ENCODE measurements around the gene LHX5.

LHX5 gene

GRCh38 chr12:113471619-113472171, at the start of gene LHX5:
LHX5 (minus strand) TSS chr12:113471871; CDS start chr12:113471498, 373 bp downstream.
- H3K36me3 ChIP-seq (ENCODE audit: control insufficient read depth, insufficient read depth, low read length, severe bottlenecking), result no peaks in the 10 kb centered on the region
- no peaks in the 10 kb centered on the region for H3K9me3 ChIP-seq (ENCODE audit: control insufficient read depth, low read length)
- no peak within 1 kb of the TSS for H3K4me3 ChIP-seq (ENCODE audit: low read length)
- DNase-seq (ENCODE audit: low read depth), result no peak
- H3K4me1 ChIP-seq (ENCODE audit: control insufficient read depth, insufficient read depth, low read length), result no peaks in the 10 kb centered on the region
- no peak within 1 kb of the TSS for H3K9ac ChIP-seq (ENCODE audit: low read length)
- peaks cover 85% of the 10 kb centered on the region for H3K27me3 ChIP-seq (replicated peaks; ENCODE audit: control insufficient read depth, insufficient read depth, low read length)

- no peak for DNase-seq (ENCODE audit: low read depth)
- Histone ChIP-seq H3K4me3 (ENCODE audit: low read length) (no peak overlapping the region), H3K36me3 (ENCODE audit: control insufficient read depth, insufficient read depth, low read length, severe bottlenecking) (no peaks in the 10 kb centered on the region), H3K9me3 (ENCODE audit: control insufficient read depth, low read length) (peaks cover 15% of the 10 kb centered on the region), H3K9ac (ENCODE audit: low read length) (no peak overlapping the region), H3K4me1 (ENCODE audit: control insufficient read depth, insufficient read depth, low read length) (no peaks in the 10 kb centered on the region), H3K27me3 (replicated peaks; ENCODE audit: control insufficient read depth, insufficient read depth, low read length) (peaks cover 51% of the 10 kb centered on the region)
Observed at GRCh38 chr12:113519464-113520307, 48.0 kb upstream of the LHX5 start.

- H3K36me3 ChIP-seq (ENCODE audit: control insufficient read depth, insufficient read depth, low read length, severe bottlenecking), result no peaks in the 10 kb centered on the region
- no peak overlapping the region for H3K4me3 ChIP-seq (ENCODE audit: low read length)
- H3K9me3 ChIP-seq (ENCODE audit: control insufficient read depth, low read length), result peaks cover 15% of the 10 kb centered on the region
- H3K27me3 ChIP-seq (replicated peaks; ENCODE audit: control insufficient read depth, insufficient read depth, low read length), result peaks cover 53% of the 10 kb centered on the region
- no peak overlapping the region for H3K9ac ChIP-seq (ENCODE audit: low read length)
- no peaks in the 10 kb centered on the region for H3K4me1 ChIP-seq (ENCODE audit: control insufficient read depth, insufficient read depth, low read length)
- no peak for DNase-seq (ENCODE audit: low read depth)
Observed at GRCh38 chr12:113515082-113515856, 43.6 kb upstream of the LHX5 start.

- H3K9me3 ChIP-seq (ENCODE audit: control insufficient read depth, low read length), result peaks cover 15% of the 10 kb centered on the region
- no peaks in the 10 kb centered on the region for H3K4me1 ChIP-seq (ENCODE audit: control insufficient read depth, insufficient read depth, low read length)
- no peak overlapping the region for H3K9ac ChIP-seq (ENCODE audit: low read length)
- H3K36me3 ChIP-seq (ENCODE audit: control insufficient read depth, insufficient read depth, low read length, severe bottlenecking), result no peaks in the 10 kb centered on the region
- no peak overlapping the region for H3K4me3 ChIP-seq (ENCODE audit: low read length)
- DNase-seq (ENCODE audit: low read depth), result no peak
- peaks cover 58% of the 10 kb centered on the region for H3K27me3 ChIP-seq (replicated peaks; ENCODE audit: control insufficient read depth, insufficient read depth, low read length)
Observed at GRCh38 chr12:113514602-113515001, 42.9 kb upstream of the LHX5 start.

- H3K4me3 ChIP-seq (ENCODE audit: low read length), result no peak overlapping the region
- H3K9ac ChIP-seq (ENCODE audit: low read length), result no peak overlapping the region
- no peaks in the 10 kb centered on the region for H3K4me1 ChIP-seq (ENCODE audit: control insufficient read depth, insufficient read depth, low read length)
- peaks cover 7% of the 10 kb centered on the region for H3K9me3 ChIP-seq (ENCODE audit: control insufficient read depth, low read length)
- no peaks in the 10 kb centered on the region for H3K36me3 ChIP-seq (ENCODE audit: control insufficient read depth, insufficient read depth, low read length, severe bottlenecking)
- H3K27me3 ChIP-seq (replicated peaks; ENCODE audit: control insufficient read depth, insufficient read depth, low read length), result peaks cover 52% of the 10 kb centered on the region
- no peak for DNase-seq (ENCODE audit: low read depth)
Observed at GRCh38 chr12:113512568-113512967, 40.9 kb upstream of the LHX5 start.

- Histone ChIP-seq H3K27me3 (replicated peaks; ENCODE audit: control insufficient read depth, insufficient read depth, low read length) (peaks cover 29% of the 10 kb centered on the region), H3K9me3 (ENCODE audit: control insufficient read depth, low read length) (peaks cover 5% of the 10 kb centered on the region), H3K36me3 (ENCODE audit: control insufficient read depth, insufficient read depth, low read length, severe bottlenecking) (no peaks in the 10 kb centered on the region), H3K4me1 (ENCODE audit: control insufficient read depth, insufficient read depth, low read length) (no peaks in the 10 kb centered on the region), H3K4me3 (ENCODE audit: low read length) (no peak overlapping the region), H3K9ac (ENCODE audit: low read length) (no peak overlapping the region)
- no peak for DNase-seq (ENCODE audit: low read depth)
Observed at GRCh38 chr12:113506867-113507266, 35.2 kb upstream of the LHX5 start.

GRCh38 chr12:113505941-113506340, 34.3 kb upstream of the LHX5 start:
- DNase-seq (ENCODE audit: low read depth), result no peak
- Histone ChIP-seq H3K4me1 (ENCODE audit: control insufficient read depth, insufficient read depth, low read length) (no peaks in the 10 kb centered on the region), H3K36me3 (ENCODE audit: control insufficient read depth, insufficient read depth, low read length, severe bottlenecking) (no peaks in the 10 kb centered on the region), H3K9ac (ENCODE audit: low read length) (no peak overlapping the region), H3K27me3 (replicated peaks; ENCODE audit: control insufficient read depth, insufficient read depth, low read length) (peaks cover 30% of the 10 kb centered on the region), H3K9me3 (ENCODE audit: control insufficient read depth, low read length) (peaks cover 5% of the 10 kb centered on the region), H3K4me3 (ENCODE audit: low read length) (no peak overlapping the region)

GRCh38 chr12:113504917-113505316, 33.2 kb upstream of the LHX5 start:
- no peak overlapping the region for H3K9ac ChIP-seq (ENCODE audit: low read length)
- H3K4me3 ChIP-seq (ENCODE audit: low read length), result no peak overlapping the region
- H3K4me1 ChIP-seq (ENCODE audit: control insufficient read depth, insufficient read depth, low read length), result no peaks in the 10 kb centered on the region
- no peak for DNase-seq (ENCODE audit: low read depth)
- H3K27me3 ChIP-seq (replicated peaks; ENCODE audit: control insufficient read depth, insufficient read depth, low read length), result peaks cover 30% of the 10 kb centered on the region
- peaks cover 5% of the 10 kb centered on the region for H3K9me3 ChIP-seq (ENCODE audit: control insufficient read depth, low read length)
- no peaks in the 10 kb centered on the region for H3K36me3 ChIP-seq (ENCODE audit: control insufficient read depth, insufficient read depth, low read length, severe bottlenecking)

- Histone ChIP-seq H3K9ac (ENCODE audit: low read length) (no peak overlapping the region), H3K9me3 (ENCODE audit: control insufficient read depth, low read length) (peaks cover 5% of the 10 kb centered on the region), H3K36me3 (ENCODE audit: control insufficient read depth, insufficient read depth, low read length, severe bottlenecking) (no peaks in the 10 kb centered on the region), H3K4me1 (ENCODE audit: control insufficient read depth, insufficient read depth, low read length) (no peaks in the 10 kb centered on the region), H3K27me3 (replicated peaks; ENCODE audit: control insufficient read depth, insufficient read depth, low read length) (peaks cover 25% of the 10 kb centered on the region), H3K4me3 (ENCODE audit: low read length) (no peak overlapping the region)
- no peak for DNase-seq (ENCODE audit: low read depth)
Observed at GRCh38 chr12:113500782-113501311, 29.2 kb upstream of the LHX5 start.

GRCh38 chr12:113500306-113500675, 28.6 kb upstream of the LHX5 start:
- no peak overlapping the region for H3K9ac ChIP-seq (ENCODE audit: low read length)
- H3K4me3 ChIP-seq (ENCODE audit: low read length), result no peak overlapping the region
- H3K27me3 ChIP-seq (replicated peaks; ENCODE audit: control insufficient read depth, insufficient read depth, low read length), result peaks cover 21% of the 10 kb centered on the region
- no peaks in the 10 kb centered on the region for H3K4me1 ChIP-seq (ENCODE audit: control insufficient read depth, insufficient read depth, low read length)
- no peaks in the 10 kb centered on the region for H3K36me3 ChIP-seq (ENCODE audit: control insufficient read depth, insufficient read depth, low read length, severe bottlenecking)
- no peak for DNase-seq (ENCODE audit: low read depth)
- H3K9me3 ChIP-seq (ENCODE audit: control insufficient read depth, low read length), result peaks cover 5% of the 10 kb centered on the region

GRCh38 chr12:113498490-113498889, 26.8 kb upstream of the LHX5 start:
- Histone ChIP-seq H3K27me3 (replicated peaks; ENCODE audit: control insufficient read depth, insufficient read depth, low read length) (peaks cover 25% of the 10 kb centered on the region), H3K4me1 (ENCODE audit: control insufficient read depth, insufficient read depth, low read length) (no peaks in the 10 kb centered on the region), H3K4me3 (ENCODE audit: low read length) (no peak overlapping the region), H3K9ac (ENCODE audit: low read length) (no peak overlapping the region), H3K9me3 (ENCODE audit: control insufficient read depth, low read length) (no peaks in the 10 kb centered on the region), H3K36me3 (ENCODE audit: control insufficient read depth, insufficient read depth, low read length, severe bottlenecking) (no peaks in the 10 kb centered on the region)
- no peak for DNase-seq (ENCODE audit: low read depth)

Measured in adipocyte (in vitro differentiated cells).